Stimulated activated naive CD8-positive, alpha-beta T cell treated with anti-CD3 and anti-CD28 coated beads, Interleukin-15, amount 100 ng/mL, for 72 hours (primary cell): Measurements from ENCODE around the gene CLHC1.
A peak's percentile ranks its signal among the peaks of the same experiment; 100 is the strongest.
"Not testable (repeated sequence)": the region's sequence is repeated elsewhere in the genome, so short reads cannot be mapped to it uniquely, and the experiment has no call there.

ENCODE experiments used
- ATAC-seq: fragments of 150-1000 bp; cut with Tn5 transposase; 2 replicates; pipeline ENCODE4 v1.10.0; 2021; ENCODE audit warnings: mild to moderate bottlenecking, moderate library complexity
- DNase-seq, 2 donors: peaks; one replicate each; pipeline ENCODE4 v3.0.0; 2021 to 2022
- H3K27ac Mint-ChIP-seq, 2 donors: one replicate each; pipeline ENCODE4 v1.8.0; 2022; ENCODE audit warnings: mild to moderate bottlenecking in 2 of 2, mixed read lengths in 2 of 2, moderate library complexity in 2 of 2
- H3K27me3 Mint-ChIP-seq: one replicate; pipeline ENCODE4 v1.8.0; 2022; ENCODE audit warnings: mixed read lengths
- H3K4me1 Mint-ChIP-seq: one replicate; pipeline ENCODE4 v1.8.0; 2022; ENCODE audit warnings: mild to moderate bottlenecking, mixed read lengths
- H3K4me3 Mint-ChIP-seq, 2 donors: one replicate each; pipeline ENCODE4 v1.8.0; 2022; ENCODE audit warnings: mild to moderate bottlenecking in 2 of 2, mixed read lengths in 2 of 2, moderate library complexity in 1 of 2
- H3K9me3 Mint-ChIP-seq, 2 donors: one replicate each; pipeline ENCODE4 v1.8.0; 2022; ENCODE audit warnings: mixed read lengths in 2 of 2

The CLHC1 gene

GRCh38 chr2:55154525-55155030, 77.5 kb downstream of the CLHC1 start:
- no peak overlapping the region for H3K4me3 Mint-ChIP-seq
- H3K27ac Mint-ChIP-seq = peak overlapping the region in 1 of 2 donors; percentile 30
- no peak for DNase-seq
- no peak for ATAC-seq
- H3K4me1 Mint-ChIP-seq = peaks cover 9% of the 10 kb centered on the region
- no peaks in the 10 kb centered on the region for H3K27me3 Mint-ChIP-seq
- no peaks in the 10 kb centered on the region for H3K9me3 Mint-ChIP-seq

GRCh38 chr2:55153584-55154299, 78.4 kb downstream of the CLHC1 start:
- ATAC-seq (no peak), DNase-seq (no peak)
- H3K4me1 Mint-ChIP-seq = peaks cover 9% of the 10 kb centered on the region
- no peak overlapping the region for H3K27ac Mint-ChIP-seq
- H3K27me3 Mint-ChIP-seq = no peaks in the 10 kb centered on the region
- H3K9me3 Mint-ChIP-seq = no peaks in the 10 kb centered on the region
- H3K4me3 Mint-ChIP-seq = no peak overlapping the region

GRCh38 chr2:55152475-55153412, 79.3 kb downstream of the CLHC1 start:
- ATAC-seq = no peak
- H3K27me3 Mint-ChIP-seq = no peaks in the 10 kb centered on the region
- H3K4me3 Mint-ChIP-seq = no peak overlapping the region
- peak overlapping the region in 1 of 2 donors; percentile 5 for H3K27ac Mint-ChIP-seq
- no peaks in the 10 kb centered on the region for H3K9me3 Mint-ChIP-seq
- peaks cover 7% of the 10 kb centered on the region for H3K4me1 Mint-ChIP-seq
- no peak for DNase-seq

- DNase-seq (no peak), ATAC-seq (no peak)
- H3K27ac Mint-ChIP-seq = no peak overlapping the region
- H3K9me3 Mint-ChIP-seq = no peaks in the 10 kb centered on the region
- H3K4me3 Mint-ChIP-seq = no peak overlapping the region
- H3K27me3 Mint-ChIP-seq = no peaks in the 10 kb centered on the region
- no peaks in the 10 kb centered on the region for H3K4me1 Mint-ChIP-seq
Measured at GRCh38 chr2:55151733-55152433, 80.2 kb downstream of the CLHC1 start.

- Mint-ChIP-seq H3K27me3 (no peaks in the 10 kb centered on the region), H3K4me1 (no peaks in the 10 kb centered on the region), H3K9me3 (no peaks in the 10 kb centered on the region), H3K27ac (no peak overlapping the region), H3K4me3 (no peak overlapping the region)
- DNase-seq = no peak
- no peak for ATAC-seq
Measured at GRCh38 chr2:55150834-55151233, 81.3 kb downstream of the CLHC1 start.

- Mint-ChIP-seq H3K9me3 (no peaks in the 10 kb centered on the region), H3K4me1 (no peaks in the 10 kb centered on the region), H3K27ac (no peak overlapping the region), H3K4me3 (no peak overlapping the region), H3K27me3 (no peaks in the 10 kb centered on the region)
- ATAC-seq (no peak), DNase-seq (no peak)
Measured at GRCh38 chr2:55148269-55148668, 83.8 kb downstream of the CLHC1 start.

GRCh38 chr2:55147531-55147930, 84.6 kb downstream of the CLHC1 start:
- ATAC-seq (no peak), DNase-seq (no peak)
- no peak overlapping the region for H3K4me3 Mint-ChIP-seq
- H3K27ac Mint-ChIP-seq = no peak overlapping the region
- H3K4me1 Mint-ChIP-seq = peaks cover 2% of the 10 kb centered on the region
- H3K9me3 Mint-ChIP-seq = no peaks in the 10 kb centered on the region
- no peaks in the 10 kb centered on the region for H3K27me3 Mint-ChIP-seq

- Mint-ChIP-seq H3K27ac (no peak overlapping the region), H3K27me3 (no peaks in the 10 kb centered on the region), H3K4me3 (no peak overlapping the region), H3K9me3 (no peaks in the 10 kb centered on the region), H3K4me1 (peaks cover 7% of the 10 kb centered on the region)
- no peak for DNase-seq
- no peak for ATAC-seq
Measured at GRCh38 chr2:55147041-55147440, 85.1 kb downstream of the CLHC1 start.

GRCh38 chr2:55146263-55146662, 85.8 kb downstream of the CLHC1 start:
- DNase-seq = no peak
- Mint-ChIP-seq H3K9me3 (no peaks in the 10 kb centered on the region), H3K4me3 (no peak overlapping the region), H3K27ac (no peak overlapping the region), H3K4me1 (peaks cover 14% of the 10 kb centered on the region), H3K27me3 (no peaks in the 10 kb centered on the region)
- ATAC-seq = no peak

GRCh38 chr2:55144922-55145820, 86.9 kb downstream of the CLHC1 start:
- Mint-ChIP-seq H3K9me3 (no peaks in the 10 kb centered on the region), H3K27me3 (no peaks in the 10 kb centered on the region), H3K4me3 (no peak overlapping the region), H3K4me1 (peaks cover 25% of the 10 kb centered on the region), H3K27ac (no peak overlapping the region)
- ATAC-seq = no peak
- DNase-seq = no peak

GRCh38 chr2:55143706-55144105, 88.4 kb downstream of the CLHC1 start:
- not testable (repeated sequence) for H3K27me3 Mint-ChIP-seq, ATAC-seq, H3K9me3 Mint-ChIP-seq, DNase-seq, H3K4me3 Mint-ChIP-seq
- H3K4me1 Mint-ChIP-seq = peaks cover 26% of the 10 kb centered on the region
- H3K27ac Mint-ChIP-seq = peak overlapping the region in 1 of 2 donors; percentile 34

GRCh38 chr2:55142518-55142917, 89.6 kb downstream of the CLHC1 start:
- no peak overlapping the region for H3K27ac Mint-ChIP-seq
- no peak overlapping the region for H3K4me3 Mint-ChIP-seq
- DNase-seq (no peak), ATAC-seq (no peak)
- H3K9me3 Mint-ChIP-seq = no peaks in the 10 kb centered on the region
- H3K27me3 Mint-ChIP-seq = no peaks in the 10 kb centered on the region
- H3K4me1 Mint-ChIP-seq = peaks cover 26% of the 10 kb centered on the region

- H3K4me3 Mint-ChIP-seq = no peak overlapping the region
- no peaks in the 10 kb centered on the region for H3K9me3 Mint-ChIP-seq
- H3K27me3 Mint-ChIP-seq = no peaks in the 10 kb centered on the region
- ATAC-seq (no peak), DNase-seq (no peak)
- peak overlapping the region in 1 of 2 donors; percentile 36 for H3K27ac Mint-ChIP-seq
- peaks cover 27% of the 10 kb centered on the region for H3K4me1 Mint-ChIP-seq
Measured at GRCh38 chr2:55141572-55142413, 90.3 kb downstream of the CLHC1 start.
